HepG2 (cell line): Measurements from ENCODE around the gene ZNF484. TPM values are rescaled to one million over a fixed set of nuclear protein-coding genes. Genes with fewer than 3 reads are reported as not detected.

Source experiments
- ATAD3A ChIP-seq: sonication (generic); formaldehyde crosslinking; IDR thresholded peaks from 2 replicates; pipeline ENCODE4 v1.4.0; 2020; ENCODE audit warnings: missing genetic modification reagents
- FOXJ3 ChIP-seq: sonication (generic); formaldehyde crosslinking; IDR thresholded peaks from 2 replicates; pipeline ENCODE4 v1.4.0; 2020; ENCODE audit warnings: missing genetic modification reagents, mild to moderate bottlenecking, borderline replicate concordance
- GLI4 ChIP-seq: sonication (generic); formaldehyde crosslinking; IDR thresholded peaks from 2 replicates; pipeline ENCODE4 v1.5.1; 2020; ENCODE audit warnings: missing genetic modification reagents, mild to moderate bottlenecking, moderate library complexity, borderline replicate concordance
- JDP2 ChIP-seq: sonication (generic); formaldehyde crosslinking; IDR thresholded peaks from 2 replicates; pipeline ENCODE4 v1.8.1; 2022; ENCODE audit warnings: missing genetic modification reagents, borderline replicate concordance
- KDM6A ChIP-seq: IDR thresholded peaks from 2 replicates; pipeline ENCODE4 v1.6.1; 2016; ENCODE audit warnings: low read depth
- MATR3 ChIP-seq: sonication (generic); formaldehyde crosslinking; IDR thresholded peaks from 2 replicates; pipeline ENCODE4 v1.4.0; 2020; ENCODE audit warnings: missing genetic modification reagents
- MTA1 ChIP-seq: sonication (generic); formaldehyde crosslinking; IDR thresholded peaks from 2 replicates; pipeline ENCODE4 v1.4.0; 2020; ENCODE audit warnings: missing genetic modification reagents, mild to moderate bottlenecking, borderline replicate concordance
- MXD4 ChIP-seq: IDR thresholded peaks from 2 replicates; pipeline ENCODE4 v1.6.1; 2016; ENCODE audit warnings: mild to moderate bottlenecking, missing biosample characterization, missing genetic modification reagents
- SRY ChIP-seq: sonication (generic); formaldehyde crosslinking; IDR thresholded peaks from 2 replicates; pipeline ENCODE4 v1.8.0; 2022; ENCODE audit warnings: mild to moderate bottlenecking, missing genetic modification reagents
- TARDBP ChIP-seq: sonication (generic); formaldehyde crosslinking; IDR thresholded peaks from 2 replicates; pipeline ENCODE4 v1.8.0; 2022; ENCODE audit warnings: mild to moderate bottlenecking, missing genetic modification reagents
- XBP1 ChIP-seq: sonication (generic); formaldehyde crosslinking; IDR thresholded peaks from 2 replicates; pipeline ENCODE4 v1.5.0; 2020; ENCODE audit warnings: missing genetic modification reagents
- ZBTB8A ChIP-seq: sonication (generic); formaldehyde crosslinking; IDR thresholded peaks from 2 replicates; pipeline ENCODE4 v1.4.0; 2020; ENCODE audit warnings: mild to moderate bottlenecking, low read depth, missing genetic modification reagents, borderline replicate concordance
- ZMYM3 ChIP-seq: sonication (generic); formaldehyde crosslinking; IDR thresholded peaks from 2 replicates; pipeline ENCODE4 v1.5.1; 2020; ENCODE audit warnings: mild to moderate bottlenecking, missing genetic modification reagents
- ZNF205 ChIP-seq: IDR thresholded peaks from 2 replicates; pipeline ENCODE4 v1.6.1; 2018; ENCODE audit warnings: missing biosample characterization, missing genetic modification reagents
- ZNF33A ChIP-seq: sonication (generic); formaldehyde crosslinking; IDR thresholded peaks from 2 replicates; pipeline ENCODE4 v1.5.1; 2020; ENCODE audit warnings: missing genetic modification reagents, mild to moderate bottlenecking, moderate library complexity, borderline replicate concordance
- ZNF512B ChIP-seq: sonication (generic); formaldehyde crosslinking; IDR thresholded peaks from 2 replicates; pipeline ENCODE4 v1.5.1; 2020; ENCODE audit warnings: missing genetic modification reagents, mild to moderate bottlenecking, borderline replicate concordance
- ZNF580 ChIP-seq: IDR thresholded peaks from 2 replicates; pipeline ENCODE4 v1.6.1; 2016; ENCODE audit warnings: low read depth, borderline replicate concordance
- ZNF749 ChIP-seq: sonication (generic); formaldehyde crosslinking; IDR thresholded peaks from 2 replicates; pipeline ENCODE4 v1.8.0; 2022; ENCODE audit warnings: mild to moderate bottlenecking, missing genetic modification reagents, moderate library complexity, borderline replicate concordance
- ZNF816 ChIP-seq: sonication (generic); formaldehyde crosslinking; IDR thresholded peaks from 2 replicates; pipeline ENCODE4 v1.8.0; 2022; ENCODE audit warnings: missing genetic modification reagents, mild to moderate bottlenecking, borderline replicate concordance
- polyA plus RNA-seq, 8 experiments: library from polyadenylated mRNA; depleted of rRNA in 3 of 8; stranded (reverse) in 7 of 8; unstranded in 1 of 8; fragments of >200 nt; fragmentation: Illumina TruSeq in 4 of 8; extraction: Trizol in 4 of 8; gene quantifications; 2 replicates each; pipeline versions ENCODE4 v1.2.1 to v1.2.3, GENCODE V29; 2011 to 2016; ENCODE audit warnings: low read depth in 4 of 8, missing spikeins in 1 of 8, mixed read lengths in 1 of 8; ENCODE audit not compliant: insufficient read depth in 1 of 8
- total RNA-seq, 5 experiments: library from RNA; depleted of rRNA; stranded (reverse); fragments of >200 nt; fragmentation: Illumina TruSeq; extraction: Trizol; gene quantifications; 2 replicates each; pipeline ENCODE4 v1.2.3, GENCODE V29; 2016; ENCODE audit warnings: low read depth in 1 of 5

The ZNF484 gene
- total and polyA plus RNA-seq, 2 of the 13 experiments (the other 11 are each of a cell fraction or from before 2014, with no cell fraction given) = 0.96 to 7.2 TPM

- TF ChIP-seq ZNF512B (no peak), ZNF816 (CRISPR knock-in tag) (no peak), ZNF205 (CRISPR knock-in tag) (0 out of 2 replicates have a peak, but pooled peaks have one; percentile 71), ATAD3A (CRISPR knock-in tag) (no peak), MATR3 (CRISPR knock-in tag) (no peak), SRY (CRISPR knock-in tag) (peak; percentile 49; the same call in 1 of the 2 replicates), MXD4 (CRISPR knock-in tag) (0 out of 2 replicates have a peak, but pooled peaks have one; percentile 50), ZMYM3 (no peak), ZNF749 (no peak), ZNF33A (no peak), ZNF580 (CRISPR knock-in tag) (peak; percentile 71; the same call in 1 of the 2 replicates), ZBTB8A (no peak), JDP2 (CRISPR knock-in tag) (no peak), XBP1 (no peak), KDM6A (no peak), FOXJ3 (no peak; the same call in 1 of the 2 replicates), MTA1 (CRISPR knock-in tag) (no peak), TARDBP (CRISPR knock-in tag) (peak; percentile 65), GLI4 (CRISPR knock-in tag) (no peak)
Measured at GRCh38 chr9:92877531-92878430, at the start of gene ZNF484 (continued).
